ENCODE data around the gene MED13L.

The MED13L gene

GRCh38 chr12:116028619-116029018, 248.9 kb downstream of the MED13L start:
- ChIA-PET CTCF (no interaction called here), POLR2A (no interaction called here)
- TF ChIP-seq FOXK2 (IDR thresholded peaks at IDR 0.05) (no peak), TARDBP (IDR thresholded peaks at IDR 0.05) (no peak), PKNOX1 (IDR thresholded peaks at IDR 0.05) (no peak), L3MBTL2 (conservative IDR thresholded peaks at IDR 0.05) (no peak), SP1 (IDR thresholded peaks at IDR 0.05) (no peak), SUZ12 (IDR thresholded peaks at IDR 0.05) (no peak), FOXM1 (IDR thresholded peaks at IDR 0.05; ENCODE audit: borderline replicate concordance) (no peak), NFRKB (IDR thresholded peaks at IDR 0.05) (no peak), ELF4 (IDR thresholded peaks at IDR 0.05) (no peak)
- DNase-seq (ENCODE audit: extremely low spot score), result no peak

- ChIA-PET POLR2A (no interaction called here), CTCF (no interaction called here)
- TF ChIP-seq FOXK2 (IDR thresholded peaks at IDR 0.05), result no peak
- TF ChIP-seq LEF1 (IDR thresholded peaks at IDR 0.05; ENCODE audit: borderline replicate concordance), result no peak
- TF ChIP-seq SUZ12 (IDR thresholded peaks at IDR 0.05), result no peak
- no peak for TF ChIP-seq SP1 (IDR thresholded peaks at IDR 0.05)
- TF ChIP-seq FOXA1 (IDR thresholded peaks at IDR 0.05), result no peak
- no peak for TF ChIP-seq CTBP1 (IDR thresholded peaks at IDR 0.05; ENCODE audit: borderline replicate concordance)
- no peak for TF ChIP-seq HDGF (IDR thresholded peaks at IDR 0.05; ENCODE audit: borderline replicate concordance)
- TF ChIP-seq ARNT (IDR thresholded peaks at IDR 0.05), result no peak
- TF ChIP-seq L3MBTL2 (conservative IDR thresholded peaks at IDR 0.05), result no peak
- TF ChIP-seq ZNF384 (IDR thresholded peaks at IDR 0.05), result no peak
- no peak for TF ChIP-seq TARDBP (IDR thresholded peaks at IDR 0.05)
- no peak for TF ChIP-seq PKNOX1 (IDR thresholded peaks at IDR 0.05)
- no peak for TF ChIP-seq ELF4 (IDR thresholded peaks at IDR 0.05)
- TF ChIP-seq NFRKB (IDR thresholded peaks at IDR 0.05), result no peak
- no peak for TF ChIP-seq FOXM1 (IDR thresholded peaks at IDR 0.05; ENCODE audit: borderline replicate concordance)
- DNase-seq (ENCODE audit: extremely low spot score), result no peak
Observed at GRCh38 chr12:116027551-116027821, 250.0 kb downstream of the MED13L start.

DNA sequence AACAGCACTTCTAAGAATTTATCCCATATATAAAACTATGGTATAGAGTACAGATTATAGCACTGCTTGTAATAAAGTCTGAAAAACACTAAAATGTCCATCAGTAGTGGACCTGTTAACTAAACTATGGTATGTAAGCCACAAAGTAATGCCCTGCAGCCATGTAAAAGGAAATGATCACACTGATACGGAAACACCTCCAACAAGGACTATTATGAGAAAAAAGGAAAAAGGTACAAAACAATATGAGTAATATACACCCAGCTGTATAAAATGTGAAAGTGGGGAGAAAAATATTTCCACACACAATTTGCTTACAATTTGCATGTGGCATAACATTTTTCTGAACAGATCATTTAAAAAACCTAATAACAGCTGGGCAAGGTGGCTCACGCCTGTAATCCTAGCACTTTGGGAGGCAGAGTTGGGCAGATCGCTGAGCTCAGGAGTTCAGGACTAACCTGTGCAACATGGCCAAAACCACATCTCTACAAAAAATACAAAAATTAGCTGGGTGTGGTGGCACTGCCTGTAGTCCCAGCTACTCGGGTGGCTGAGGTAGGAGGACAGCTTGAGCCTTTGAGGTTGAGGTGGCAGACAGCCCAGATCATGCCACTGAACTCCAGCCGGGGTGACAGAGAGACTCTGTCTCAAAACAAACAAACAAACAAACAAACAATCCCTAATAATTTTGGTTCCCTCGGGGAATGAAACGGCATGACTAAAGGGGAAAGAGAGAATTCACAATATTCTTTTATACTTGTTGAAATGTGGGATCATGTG, 250.5 kb downstream of the MED13L start:
- ChIA-PET POLR2A (no interaction called here), CTCF (no interaction called here)
- TF ChIP-seq L3MBTL2 (conservative IDR thresholded peaks at IDR 0.05), result no peak
- TF ChIP-seq BHLHE40 (IDR thresholded peaks at IDR 0.05; ENCODE audit: borderline replicate concordance), result no peak
- TF ChIP-seq FOXA1 (IDR thresholded peaks at IDR 0.05), result no peak
- TF ChIP-seq ELF4 (IDR thresholded peaks at IDR 0.05), result no peak
- no peak for TF ChIP-seq HDGF (IDR thresholded peaks at IDR 0.05; ENCODE audit: borderline replicate concordance)
- TF ChIP-seq LEF1 (IDR thresholded peaks at IDR 0.05; ENCODE audit: borderline replicate concordance), result no peak
- no peak for TF ChIP-seq FOXM1 (IDR thresholded peaks at IDR 0.05; ENCODE audit: borderline replicate concordance)
- no peak for TF ChIP-seq FOXK2 (IDR thresholded peaks at IDR 0.05)
- no peak for TF ChIP-seq CTBP1 (IDR thresholded peaks at IDR 0.05; ENCODE audit: borderline replicate concordance)
- no peak for TF ChIP-seq SUZ12 (IDR thresholded peaks at IDR 0.05)
- TF ChIP-seq PKNOX1 (IDR thresholded peaks at IDR 0.05), result no peak
- no peak for TF ChIP-seq TARDBP (IDR thresholded peaks at IDR 0.05)
- no peak for TF ChIP-seq NFRKB (IDR thresholded peaks at IDR 0.05)
- TF ChIP-seq ZNF384 (IDR thresholded peaks at IDR 0.05), result no peak
- TF ChIP-seq ARNT (IDR thresholded peaks at IDR 0.05), result no peak
- no peak for TF ChIP-seq SP1 (IDR thresholded peaks at IDR 0.05)
- no peak for DNase-seq (ENCODE audit: extremely low spot score)

DNA sequence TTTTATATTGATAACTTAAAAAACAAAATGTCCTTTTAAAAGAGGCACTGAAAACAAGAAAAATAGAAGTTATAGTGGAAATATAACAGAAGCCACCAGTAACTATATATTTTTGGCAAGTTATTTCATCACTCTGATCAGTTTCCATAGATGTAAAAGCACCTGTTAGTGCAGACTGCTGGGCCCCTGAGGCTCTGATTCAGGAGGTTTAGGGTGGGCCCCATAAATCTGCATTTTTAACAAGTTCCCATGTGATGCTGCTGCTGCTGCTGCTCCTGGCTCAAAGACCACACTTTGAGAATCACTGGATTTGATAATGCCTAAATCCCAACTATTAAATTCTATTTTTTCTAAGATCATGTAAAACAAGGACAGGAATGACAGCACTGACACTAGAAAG, 251.1 kb downstream of the MED13L start:
- ChIA-PET CTCF (no interaction called here), POLR2A (no interaction called here)
- DNase-seq (ENCODE audit: extremely low spot score), result no peak
- TF ChIP-seq SUZ12 (IDR thresholded peaks at IDR 0.05), result no peak
- TF ChIP-seq TARDBP (IDR thresholded peaks at IDR 0.05), result no peak
- no peak for TF ChIP-seq L3MBTL2 (conservative IDR thresholded peaks at IDR 0.05)
- no peak for TF ChIP-seq ARNT (IDR thresholded peaks at IDR 0.05)
- no peak for TF ChIP-seq ZNF384 (IDR thresholded peaks at IDR 0.05)
- TF ChIP-seq FOXK2 (IDR thresholded peaks at IDR 0.05), result no peak
- no peak for TF ChIP-seq FOXM1 (IDR thresholded peaks at IDR 0.05; ENCODE audit: borderline replicate concordance)
- no peak for TF ChIP-seq CTBP1 (IDR thresholded peaks at IDR 0.05; ENCODE audit: borderline replicate concordance)
- no peak for TF ChIP-seq FOXA1 (IDR thresholded peaks at IDR 0.05)
- TF ChIP-seq PKNOX1 (IDR thresholded peaks at IDR 0.05), result no peak

- TF ChIP-seq SP1 (IDR thresholded peaks at IDR 0.05), result no peak
- no peak for TF ChIP-seq PKNOX1 (IDR thresholded peaks at IDR 0.05)
- no peak for TF ChIP-seq TARDBP (IDR thresholded peaks at IDR 0.05)
- no peak for TF ChIP-seq LEF1 (IDR thresholded peaks at IDR 0.05; ENCODE audit: borderline replicate concordance)
- TF ChIP-seq FOXK2 (IDR thresholded peaks at IDR 0.05), result no peak
- TF ChIP-seq FOXM1 (IDR thresholded peaks at IDR 0.05; ENCODE audit: borderline replicate concordance), result no peak
- TF ChIP-seq FOXA1 (IDR thresholded peaks at IDR 0.05), result no peak
- TF ChIP-seq ELF4 (IDR thresholded peaks at IDR 0.05), result no peak
- no peak for TF ChIP-seq HDGF (IDR thresholded peaks at IDR 0.05; ENCODE audit: borderline replicate concordance)
- TF ChIP-seq ZNF384 (IDR thresholded peaks at IDR 0.05), result no peak
- no peak for TF ChIP-seq BHLHE40 (IDR thresholded peaks at IDR 0.05; ENCODE audit: borderline replicate concordance)
- ChIA-PET CTCF (no interaction called here), POLR2A (no interaction called here)
- no peak for DNase-seq (ENCODE audit: extremely low spot score)
Observed at GRCh38 chr12:116024769-116025168, 252.7 kb downstream of the MED13L start.

Measured in HEK293T (cell line).